Cardiac fibroblast (primary cell): ENCODE results near the gene TMEM132E.

Source experiments
- DNase-seq, 2 donors: peaks; one replicate each; pipeline versions ENCODE4 v3.0.0 to v3.0.0-alpha.2; 2010; ENCODE audit warnings: low read depth in 2 of 2
- H3K4me3 ChIP-seq, 2 donors: replicated peaks in 1 of 2; 1 replicate in 1 of 2; 2 replicates in 1 of 2; pipeline ENCODE4 v1.5.1; 2011; ENCODE audit warnings: low read depth in 2 of 2, low read length in 2 of 2, mild to moderate bottlenecking in 2 of 2, moderate library complexity in 1 of 2
- CTCF ChIP-seq: IDR thresholded peaks from one replicate; pipeline ENCODE4 v1.5.1; 2011; ENCODE audit warnings: low read depth, mild to moderate bottlenecking, low read length, inconsistent platforms

TMEM132E gene

DNA sequence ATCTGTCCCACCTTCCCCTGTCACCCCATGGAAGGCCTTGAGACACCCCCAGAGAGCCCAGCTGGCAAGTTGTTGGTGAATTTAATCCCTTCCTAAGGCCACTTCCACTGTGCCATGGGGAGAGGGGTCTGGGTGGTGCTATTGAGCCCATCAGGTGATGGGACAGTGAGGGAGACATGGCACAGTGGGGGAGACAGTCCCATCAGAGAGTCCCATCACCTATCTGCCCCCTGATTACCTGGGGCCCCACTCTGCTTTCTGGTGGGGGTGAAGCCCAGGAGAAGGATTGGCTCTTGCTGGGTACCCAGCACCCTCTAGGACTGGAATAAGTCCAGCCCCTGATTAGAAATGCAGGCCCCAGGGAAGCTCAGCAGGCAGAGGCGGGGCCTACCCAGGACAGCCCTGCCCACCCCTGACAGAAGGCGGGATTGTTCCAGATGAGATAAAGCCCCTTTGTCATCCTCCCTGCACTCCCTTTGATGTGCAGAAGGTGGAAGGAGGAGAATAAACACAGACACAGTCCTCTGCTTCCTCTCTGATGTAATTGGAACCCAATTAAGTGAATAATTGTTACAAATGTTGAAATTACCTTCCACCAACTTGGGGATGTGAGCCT is 18.9 kb downstream of the TMEM132E start:
- no peak for DNase-seq
- TF ChIP-seq CTCF, result no peak
- no peak overlapping the region for H3K4me3 ChIP-seq

DNA sequence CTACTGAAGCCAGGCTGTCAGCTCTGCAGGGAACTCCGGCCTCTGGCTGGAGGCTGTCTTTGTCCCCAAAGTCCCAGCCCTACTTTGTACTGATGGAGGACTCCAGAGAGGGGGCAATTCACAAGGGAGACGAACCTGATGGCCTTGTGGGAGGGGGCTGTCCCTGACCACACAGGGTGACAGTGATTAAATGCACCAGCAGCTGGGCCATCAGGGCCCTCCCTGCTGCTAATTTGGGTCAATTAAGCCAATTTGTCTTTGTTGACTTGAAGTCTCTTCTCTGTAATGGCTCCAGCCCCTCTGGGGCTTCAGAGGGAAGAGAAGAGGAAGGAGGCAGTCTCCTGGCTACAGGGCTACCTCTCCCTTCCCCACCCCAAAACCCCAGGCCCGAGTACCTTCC is 22.0 kb downstream of the TMEM132E start:
- no peak overlapping the region for H3K4me3 ChIP-seq
- no peak for TF ChIP-seq CTCF
- DNase-seq, result no peak

DNA sequence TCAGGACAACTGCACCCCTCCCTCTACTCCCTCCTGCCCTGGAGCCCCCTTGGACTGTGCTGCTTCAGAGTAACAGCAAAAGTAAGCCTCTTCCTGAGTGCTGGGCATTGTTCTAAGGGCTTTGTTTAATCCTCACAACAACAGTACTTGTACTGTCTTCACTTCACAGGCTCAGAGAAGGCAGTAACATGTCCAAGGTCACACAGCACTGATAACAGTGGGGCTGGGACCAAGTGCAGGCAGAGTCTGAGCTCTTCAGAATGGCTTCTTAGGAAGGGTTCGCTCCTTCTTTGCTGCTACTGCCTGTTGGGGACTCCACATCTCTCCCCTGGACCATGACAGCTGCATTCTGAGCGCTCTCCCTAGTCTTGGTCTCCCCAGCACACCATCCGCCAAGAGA is 24.6 kb downstream of the TMEM132E start:
- H3K4me3 ChIP-seq, result no peak overlapping the region
- no peak for TF ChIP-seq CTCF
- DNase-seq, result no peak

DNA sequence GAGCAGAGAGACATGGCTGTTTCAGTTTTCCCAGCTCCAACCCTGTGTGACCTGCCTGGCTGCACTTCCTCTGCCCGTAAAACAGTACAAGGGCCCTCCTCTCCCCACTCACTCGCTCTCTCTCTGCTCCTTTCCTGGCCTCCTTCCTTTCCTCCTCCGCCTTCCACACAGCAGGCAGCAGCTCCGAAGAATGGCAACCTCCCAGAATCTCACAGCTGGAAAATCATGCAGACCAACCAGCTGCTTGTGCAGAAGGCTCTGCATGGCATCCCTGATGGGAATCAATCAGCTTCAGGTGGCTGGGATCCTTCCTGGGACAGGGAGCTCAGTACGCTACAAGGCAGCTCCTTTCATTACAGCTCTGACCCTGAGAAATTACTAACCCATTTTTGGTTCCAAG is 27.4 kb downstream of the TMEM132E start:
- no peak for TF ChIP-seq CTCF
- H3K4me3 ChIP-seq, result no peak overlapping the region
- no peak for DNase-seq

- no peak for DNase-seq
- no peak for TF ChIP-seq CTCF
- H3K4me3 ChIP-seq, result no peak overlapping the region
Observed at GRCh38 chr17:34607917-34608316, 28.5 kb downstream of the TMEM132E start.

GRCh38 chr17:34609210-34609609 is 29.8 kb downstream of the TMEM132E start:
- DNase-seq, result no peak
- H3K4me3 ChIP-seq, result no peak overlapping the region
- no peak for TF ChIP-seq CTCF

DNA sequence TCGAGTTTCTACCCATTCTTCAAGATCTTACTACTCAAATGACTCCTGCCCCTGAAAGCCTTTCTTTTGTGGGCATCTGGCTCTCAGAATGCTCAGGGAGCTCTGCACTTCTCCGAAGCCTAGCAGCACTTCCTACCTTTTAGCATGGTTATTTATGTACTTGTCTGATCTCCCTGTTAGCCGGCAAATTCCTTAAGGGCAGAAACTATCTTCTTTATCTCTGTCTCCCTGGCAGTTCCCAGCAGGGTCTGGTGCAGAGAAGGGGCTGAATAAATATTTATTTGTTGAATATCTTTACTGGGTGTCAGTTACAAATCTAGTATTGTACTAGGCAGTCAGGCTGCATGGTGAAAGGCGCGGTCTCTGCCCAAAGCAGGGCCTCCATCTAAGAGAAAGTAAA is 30.7 kb downstream of the TMEM132E start:
- H3K4me3 ChIP-seq, result no peak overlapping the region

More for the DNA sequence above, 30.7 kb downstream of the TMEM132E start:
- no peak for TF ChIP-seq CTCF
- no peak for DNase-seq
